Upper lobe of right lung (tissue), 1 donor: ENCODE measurements around the gene RCL1. TPM values are rescaled to one million over a fixed set of nuclear protein-coding genes. Genes with fewer than 3 reads are reported as not detected.
A peak's percentile ranks its signal among the peaks of the same experiment; 100 is the strongest.
"Not testable (repeated sequence)": the region's sequence is repeated elsewhere in the genome, so short reads cannot be mapped to it uniquely, and the experiment has no call there.

ENCODE experiments used
- ATAC-seq: fragments of 200-7000 bp; cut with Tn5 transposase; one replicate; pipeline ENCODE4 v1.9.1; 2020; ENCODE audit warnings: mild to moderate bottlenecking, moderate library complexity
- DNase-seq: peaks from one replicate; pipeline ENCODE4 v3.0.0-alpha.2; 2020
- H3K27ac ChIP-seq: fragments of 200-600 bp; one replicate; pipeline ENCODE4 v1.8.0; 2022
- H3K27me3 ChIP-seq: fragments of 200-600 bp; one replicate; pipeline ENCODE4 v1.8.0; 2022; ENCODE audit warnings: mild to moderate bottlenecking
- H3K36me3 ChIP-seq: fragments of 200-600 bp; one replicate; pipeline ENCODE4 v1.8.0; 2022
- H3K4me1 ChIP-seq: fragments of 200-600 bp; one replicate; pipeline ENCODE4 v1.8.0; 2022
- H3K4me3 ChIP-seq: fragments of 200-600 bp; one replicate; pipeline ENCODE4 v1.8.0; 2022; ENCODE audit warnings: mild to moderate bottlenecking
- H3K9me3 ChIP-seq: fragments of 200-600 bp; one replicate; pipeline ENCODE4 v1.8.0; 2022
- CTCF ChIP-seq: fragments of 200-600 bp; IDR thresholded peaks from one replicate; pipeline ENCODE4 v1.8.0; 2022; ENCODE audit warnings: antibody characterized with exemption
- intact Hi-C: fragments of 100-400 bp; cut with DNase I; formaldehyde crosslinking; loops from one replicate; pipeline ENCODE4 v1.11.0; 2022
- total RNA-seq: library from RNA; stranded (reverse); fragmentation: NEBNext Ultra II Directional; extraction: Animal tissue kit (Norgen Biotek cat#: 25700); gene quantifications from one replicate; pipeline ENCODE4 v1.2.1, GENCODE V29; 2021
- donor health status: DM: no; HTN: yes; CAD: no; lungs with severe emphysema.

RCL1 gene
- total RNA-seq, 1 donor from 2014 or later: 19.6 TPM

- Histone ChIP-seq H3K27ac (no peak overlapping the region), H3K36me3 (no peaks in the 10 kb centered on the region), H3K4me3 (no peak overlapping the region), H3K4me1 (peaks cover 4% of the 10 kb centered on the region), H3K9me3 (no peaks in the 10 kb centered on the region), H3K27me3 (no peaks in the 10 kb centered on the region)
- intact Hi-C loops: no loop called here
- no peak for TF ChIP-seq CTCF
- no peak for ATAC-seq
- DNase-seq: no peak
Observed at GRCh38 chr9:4788703-4789102, 4.0 kb upstream of the RCL1 start.

- Histone ChIP-seq H3K27me3 (no peaks in the 10 kb centered on the region), H3K4me1 (peaks cover 23% of the 10 kb centered on the region), H3K36me3 (no peaks in the 10 kb centered on the region), H3K4me3 (peak overlapping the region; percentile 91), H3K27ac (peak overlapping the region; percentile 55), H3K9me3 (no peaks in the 10 kb centered on the region)
- DNase-seq (no peak), ATAC-seq (peak; percentile 11)
- intact Hi-C loops: no loop called here
- no peak for TF ChIP-seq CTCF
Observed at GRCh38 chr9:4792054-4792571, 631 bp upstream of the RCL1 start.

DNA sequence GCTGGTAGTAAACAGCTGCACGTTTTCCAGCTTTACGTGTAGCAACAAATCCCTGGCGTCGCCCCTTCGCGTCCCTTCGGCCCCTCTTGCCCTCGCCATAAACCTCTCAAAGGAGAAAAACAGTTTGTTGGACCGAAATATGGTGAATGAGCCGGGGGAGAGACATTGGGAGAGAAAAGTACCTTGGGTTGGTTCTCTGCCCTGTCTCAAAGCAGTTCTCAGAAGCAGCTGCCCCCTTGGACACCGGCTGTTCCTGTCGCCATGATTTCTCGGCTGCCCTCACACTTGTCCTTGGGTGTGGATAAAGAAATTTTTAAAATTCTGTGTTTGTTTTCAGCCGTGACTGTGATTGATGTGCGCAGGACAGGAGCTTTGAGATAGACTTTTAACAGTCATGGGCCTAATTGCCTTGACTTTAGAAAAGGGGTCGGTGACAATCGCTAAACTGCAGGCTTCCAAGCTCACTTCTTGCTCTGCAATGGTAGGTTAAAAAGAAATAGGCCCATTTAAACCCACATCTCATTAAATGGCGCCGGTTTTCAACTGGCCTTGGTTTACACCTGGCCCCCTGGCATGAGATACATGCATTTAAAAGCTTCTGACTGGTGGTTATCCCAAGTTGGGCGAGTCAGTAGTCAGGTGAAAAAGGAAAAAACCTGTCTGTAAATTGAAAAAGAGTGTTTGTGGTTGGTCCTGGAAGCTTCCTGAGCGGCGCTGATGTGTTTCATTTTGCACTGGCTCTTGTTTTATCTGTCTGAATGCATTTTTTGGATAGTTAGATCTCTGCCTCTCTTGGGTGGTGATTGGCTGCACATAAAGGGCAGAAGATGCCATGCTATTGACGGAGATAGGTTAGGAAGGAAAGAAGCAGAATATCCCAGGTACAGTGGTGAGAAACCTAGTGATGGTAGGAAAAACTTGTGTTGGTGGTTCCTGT lies 983 bp downstream of the RCL1 start:
- ATAC-seq (no peak), DNase-seq (no peak)
- H3K4me1 ChIP-seq: peaks cover 36% of the 10 kb centered on the region
- H3K27me3 ChIP-seq: no peaks in the 10 kb centered on the region
- peak overlapping the region; percentile 93 for H3K27ac ChIP-seq
- H3K4me3 ChIP-seq: peak overlapping the region; percentile 91
- intact Hi-C loops: no loop called here
- no peaks in the 10 kb centered on the region for H3K9me3 ChIP-seq
- no peaks in the 10 kb centered on the region for H3K36me3 ChIP-seq
- TF ChIP-seq CTCF: no peak

DNA sequence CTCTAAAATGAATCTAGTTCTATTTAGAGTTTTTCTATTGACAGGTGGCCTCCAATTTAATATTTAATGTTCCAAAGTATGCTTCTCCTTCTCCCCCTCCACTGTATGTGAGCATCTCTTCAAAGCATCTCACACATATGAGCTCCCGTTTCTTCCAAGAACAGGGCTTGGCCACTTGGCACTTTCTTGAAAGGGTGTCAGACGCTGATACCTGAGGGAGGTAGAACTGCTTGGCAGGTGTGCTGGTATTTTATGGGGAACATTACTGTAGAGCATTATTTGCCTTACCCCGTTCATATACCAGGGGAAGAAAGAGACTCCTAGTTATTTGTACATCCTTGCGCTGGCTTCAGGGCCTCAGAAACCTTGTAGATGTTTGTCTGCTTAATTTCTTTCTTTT lies 1.9 kb downstream of the RCL1 start:
- TF ChIP-seq CTCF: no peak
- no peak for ATAC-seq
- peaks cover 44% of the 10 kb centered on the region for H3K4me1 ChIP-seq

DNA sequence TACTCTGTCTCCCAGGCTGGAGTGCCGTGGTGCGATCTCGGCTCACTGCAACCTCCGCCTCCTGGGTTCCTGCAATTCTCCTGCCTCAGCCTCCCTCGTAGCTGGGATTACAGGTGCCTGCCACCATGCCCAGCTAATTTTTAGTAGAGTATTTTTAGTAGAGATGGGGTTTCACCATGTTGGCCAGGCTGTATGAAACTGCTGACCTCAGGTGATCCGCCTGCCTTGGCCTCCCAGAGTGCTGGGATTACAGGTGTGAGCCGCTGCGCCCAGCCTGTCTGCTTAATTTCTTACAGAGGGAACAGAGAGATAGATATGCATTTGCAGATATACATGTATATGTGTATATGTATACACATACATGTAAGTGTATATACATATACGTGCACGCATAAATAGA lies 2.4 kb downstream of the RCL1 start:
- H3K4me3 ChIP-seq, H3K27ac ChIP-seq, H3K27me3 ChIP-seq, H3K36me3 ChIP-seq, DNase-seq, H3K9me3 ChIP-seq, ATAC-seq, intact Hi-C loops: not testable (repeated sequence)
- peaks cover 47% of the 10 kb centered on the region for H3K4me1 ChIP-seq

More for the DNA sequence above, 1.9 kb downstream of the RCL1 start:
- Histone ChIP-seq H3K4me3 (peak overlapping the region; percentile 91), H3K9me3 (no peaks in the 10 kb centered on the region), H3K36me3 (no peaks in the 10 kb centered on the region), H3K27me3 (no peaks in the 10 kb centered on the region), H3K27ac (no peak overlapping the region)
- intact Hi-C loops: no loop called here
- no peak for DNase-seq

GRCh38 chr9:4796530-4796929 lies 3.8 kb downstream of the RCL1 start:
- TF ChIP-seq CTCF: no peak
- H3K27me3 ChIP-seq: no peaks in the 10 kb centered on the region
- no peak overlapping the region for H3K27ac ChIP-seq
- H3K4me1 ChIP-seq: peaks cover 47% of the 10 kb centered on the region
- no peaks in the 10 kb centered on the region for H3K9me3 ChIP-seq
- no peak for DNase-seq
- H3K4me3 ChIP-seq: no peak overlapping the region
- H3K36me3 ChIP-seq: no peaks in the 10 kb centered on the region
- ATAC-seq: no peak
- intact Hi-C loops: no loop called here
